GM12801 (cell line): ENCODE results near the gene CEP295NL.

ENCODE experiments used
- CTCF ChIP-seq: IDR thresholded peaks from one replicate; pipeline ENCODE4 v1.5.1; 2011; ENCODE audit warnings: control low read depth; ENCODE audit not compliant: insufficient read length; ENCODE audit errors: extremely low read depth

The CEP295NL gene

GRCh38 chr17:78885956-78886355 is 17.0 kb downstream of the CEP295NL start:
- TF ChIP-seq CTCF: no peak

- no peak for TF ChIP-seq CTCF
Observed at GRCh38 chr17:78884876-78885667, 17.9 kb downstream of the CEP295NL start.

GRCh38 chr17:78884148-78884825 is 18.7 kb downstream of the CEP295NL start:
- no peak for TF ChIP-seq CTCF

- TF ChIP-seq CTCF: no peak
Observed at GRCh38 chr17:78883533-78884131, 19.4 kb downstream of the CEP295NL start.

- no peak for TF ChIP-seq CTCF
Observed at GRCh38 chr17:78883089-78883532, 19.9 kb downstream of the CEP295NL start.

GRCh38 chr17:78882540-78883088 is 20.4 kb downstream of the CEP295NL start:
- TF ChIP-seq CTCF: no peak

- no peak for TF ChIP-seq CTCF
Observed at GRCh38 chr17:78879635-78880186, 23.3 kb downstream of the CEP295NL start.
